ENCODE results near the gene GAB2.
"Not testable (repeated sequence)": the region's sequence is repeated elsewhere in the genome, so short reads cannot be mapped to it uniquely, and the experiment has no call there.

GRCh38 chr11:78272625-78273269 is 144.9 kb downstream of the GAB2 start:
- not testable (repeated sequence) for TF ChIP-seq CTCF (conservative IDR thresholded peaks at IDR 0.05; ENCODE audit: low read length); EZH2phosphoT487 (IDR thresholded peaks at IDR 0.05; ENCODE audit: borderline replicate concordance, low read depth, low read length)
